Body of pancreas (tissue), 4 donors: ENCODE data around the gene MYO15A. TPM values are rescaled to one million over a fixed set of nuclear protein-coding genes. Genes with fewer than 3 reads are reported as not detected.

Experiments
- ATAC-seq: fragments of 150-250 bp; one replicate; pipeline ENCODE4 v1.9.1; 2016
- DNase-seq, 4 donors: peaks; one replicate each; pipeline ENCODE4 v3.0.0-alpha.2; 2019
- H3K27ac ChIP-seq, 4 donors: fragments of 200-600 bp; sonication (generic); 1 replicate in 3 of 4; 2 replicates in 1 of 4; pipeline versions ENCODE4 v1.5.1 to v1.6.1; 2016 to 2019; ENCODE audit warnings: mild to moderate bottlenecking in 1 of 4, mixed read lengths in 1 of 4, moderate library complexity in 1 of 4
- H3K27me3 ChIP-seq, 2 donors: fragments of 200-600 bp; sonication (generic); one replicate each; pipeline ENCODE4 v1.6.0; 2016; ENCODE audit warnings: mild to moderate bottlenecking in 1 of 2
- H3K36me3 ChIP-seq, 2 donors: fragments of 200-600 bp; sonication (generic); replicated peaks in 1 of 2; 2 replicates each; pipeline ENCODE4 v1.5.1; 2016; ENCODE audit warnings: low read depth in 2 of 2; ENCODE audit not compliant: insufficient read depth in 1 of 2
- H3K4me1 ChIP-seq: fragments of 200-600 bp; sonication (generic); one replicate; pipeline ENCODE4 v1.6.0; 2016
- H3K4me3 ChIP-seq, 2 donors: fragments of 200-600 bp; sonication (generic); 1 replicate in 1 of 2; 2 replicates in 1 of 2; pipeline ENCODE4 v1.5.1; 2016 to 2019
- H3K9me3 ChIP-seq, 3 donors: fragments of 200-600 bp; sonication (generic); 1 replicate in 2 of 3; 2 replicates in 1 of 3; pipeline ENCODE4 v1.5.1; 2016
- POLR2A ChIP-seq, 3 donors: fragments of 450-650 bp; IDR thresholded peaks; one replicate each; pipeline ENCODE4 v1.6.1; 2016; ENCODE audit warnings: antibody characterized with exemption in 3 of 3, mild to moderate bottlenecking in 2 of 3
- WGBS, 2 donors: methylation state at CpG; one replicate each; pipeline ENCODE4 v1.1.5; 2017; 5-methylcytosine and 5-hydroxymethylcytosine counted together
- intact Hi-C: fragments of 100-400 bp; cut with DNase I; formaldehyde crosslinking; loops from one replicate; pipeline ENCODE4 v1.15.1; 2023
- total RNA-seq, 2 donors: library from RNA; depleted of rRNA; stranded (reverse); fragments of >200 nt; gene quantifications; one replicate each; pipeline ENCODE4 v1.1.0, GENCODE V29; 2016
- TF ChIP-seq, protein P1 (sequence below), 7 experiments: fragments of 450-650 bp in 4 of 7; fragments of 200-600 bp in 3 of 7; sonication (generic) in 3 of 7; IDR thresholded peaks; one replicate each; pipeline ENCODE4 v1.5.1; 2016 to 2019; ENCODE audit warnings: antibody characterized with exemption in 7 of 7

MYO15A gene, protein sequence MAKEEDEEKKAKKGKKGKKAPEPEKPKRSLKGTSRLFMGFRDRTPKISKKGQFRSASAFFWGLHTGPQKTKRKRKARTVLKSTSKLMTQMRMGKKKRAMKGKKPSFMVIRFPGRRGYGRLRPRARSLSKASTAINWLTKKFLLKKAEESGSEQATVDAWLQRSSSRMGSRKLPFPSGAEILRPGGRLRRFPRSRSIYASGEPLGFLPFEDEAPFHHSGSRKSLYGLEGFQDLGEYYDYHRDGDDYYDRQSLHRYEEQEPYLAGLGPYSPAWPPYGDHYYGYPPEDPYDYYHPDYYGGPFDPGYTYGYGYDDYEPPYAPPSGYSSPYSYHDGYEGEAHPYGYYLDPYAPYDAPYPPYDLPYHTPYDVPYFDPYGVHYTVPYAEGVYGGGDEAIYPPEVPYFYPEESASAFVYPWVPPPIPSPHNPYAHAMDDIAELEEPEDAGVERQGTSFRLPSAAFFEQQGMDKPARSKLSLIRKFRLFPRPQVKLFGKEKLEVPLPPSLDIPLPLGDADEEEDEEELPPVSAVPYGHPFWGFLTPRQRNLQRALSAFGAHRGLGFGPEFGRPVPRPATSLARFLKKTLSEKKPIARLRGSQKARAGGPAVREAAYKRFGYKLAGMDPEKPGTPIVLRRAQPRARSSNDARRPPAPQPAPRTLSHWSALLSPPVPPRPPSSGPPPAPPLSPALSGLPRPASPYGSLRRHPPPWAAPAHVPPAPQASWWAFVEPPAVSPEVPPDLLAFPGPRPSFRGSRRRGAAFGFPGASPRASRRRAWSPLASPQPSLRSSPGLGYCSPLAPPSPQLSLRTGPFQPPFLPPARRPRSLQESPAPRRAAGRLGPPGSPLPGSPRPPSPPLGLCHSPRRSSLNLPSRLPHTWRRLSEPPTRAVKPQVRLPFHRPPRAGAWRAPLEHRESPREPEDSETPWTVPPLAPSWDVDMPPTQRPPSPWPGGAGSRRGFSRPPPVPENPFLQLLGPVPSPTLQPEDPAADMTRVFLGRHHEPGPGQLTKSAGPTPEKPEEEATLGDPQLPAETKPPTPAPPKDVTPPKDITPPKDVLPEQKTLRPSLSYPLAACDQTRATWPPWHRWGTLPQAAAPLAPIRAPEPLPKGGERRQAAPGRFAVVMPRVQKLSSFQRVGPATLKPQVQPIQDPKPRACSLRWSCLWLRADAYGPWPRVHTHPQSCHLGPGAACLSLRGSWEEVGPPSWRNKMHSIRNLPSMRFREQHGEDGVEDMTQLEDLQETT (N-terminal part only)
- 1 to 10 TPM in 1 of 2 donors, under 1 TPM in 1; under 0.01 to 1.3 TPM for total RNA-seq

DNA sequence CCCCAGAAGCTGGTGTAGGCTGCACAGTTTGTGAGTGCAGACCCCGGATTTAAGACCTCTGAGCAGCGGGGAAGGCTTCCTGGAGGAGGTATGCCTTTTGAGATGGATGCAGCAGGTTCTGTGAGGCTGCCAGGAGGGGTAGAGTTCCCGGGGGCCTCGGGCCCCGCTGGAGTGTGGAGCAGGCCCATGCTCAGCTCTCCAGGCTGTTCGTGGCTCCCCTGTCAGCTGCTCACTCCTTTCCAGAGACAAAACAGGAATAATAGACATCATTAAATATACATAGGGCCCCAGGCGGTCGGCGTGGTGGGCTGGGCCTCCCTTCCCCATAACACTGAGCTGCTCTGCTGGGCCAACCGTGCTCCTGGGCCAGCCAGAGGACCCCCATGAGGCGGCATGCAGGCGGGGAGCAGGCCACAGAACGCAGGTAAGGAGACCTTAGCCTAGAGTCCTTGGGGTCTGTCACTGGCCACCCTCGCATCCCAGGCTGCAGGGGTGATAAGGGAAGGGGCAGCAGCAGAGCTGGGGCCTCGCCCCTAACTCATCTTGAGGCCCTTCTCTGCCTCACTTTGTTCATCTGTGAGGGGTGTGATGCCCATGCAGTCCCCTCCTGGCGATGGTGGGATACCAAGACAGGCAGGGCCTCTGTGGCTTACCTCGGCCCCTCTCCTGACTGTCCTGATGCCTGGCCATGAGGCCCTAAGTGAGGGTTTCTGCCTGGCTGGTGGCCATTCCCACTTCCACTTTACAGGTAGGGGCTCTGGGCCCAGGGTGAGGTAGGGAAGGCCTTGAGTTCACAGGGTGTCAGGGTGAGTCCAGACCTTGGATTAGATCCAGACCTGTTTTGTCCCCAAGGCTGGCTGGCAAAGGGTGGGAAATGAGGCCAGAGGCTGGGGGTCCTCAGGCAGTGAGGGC is at the start of gene MYO15A:
Gene MYO15A, plus strand, starts transcription at position 356 of the 912 bp plus-strand sequence. CDS start 10,045 bp downstream, outside the sequence.
- TF ChIP-seq, protein P1, sequence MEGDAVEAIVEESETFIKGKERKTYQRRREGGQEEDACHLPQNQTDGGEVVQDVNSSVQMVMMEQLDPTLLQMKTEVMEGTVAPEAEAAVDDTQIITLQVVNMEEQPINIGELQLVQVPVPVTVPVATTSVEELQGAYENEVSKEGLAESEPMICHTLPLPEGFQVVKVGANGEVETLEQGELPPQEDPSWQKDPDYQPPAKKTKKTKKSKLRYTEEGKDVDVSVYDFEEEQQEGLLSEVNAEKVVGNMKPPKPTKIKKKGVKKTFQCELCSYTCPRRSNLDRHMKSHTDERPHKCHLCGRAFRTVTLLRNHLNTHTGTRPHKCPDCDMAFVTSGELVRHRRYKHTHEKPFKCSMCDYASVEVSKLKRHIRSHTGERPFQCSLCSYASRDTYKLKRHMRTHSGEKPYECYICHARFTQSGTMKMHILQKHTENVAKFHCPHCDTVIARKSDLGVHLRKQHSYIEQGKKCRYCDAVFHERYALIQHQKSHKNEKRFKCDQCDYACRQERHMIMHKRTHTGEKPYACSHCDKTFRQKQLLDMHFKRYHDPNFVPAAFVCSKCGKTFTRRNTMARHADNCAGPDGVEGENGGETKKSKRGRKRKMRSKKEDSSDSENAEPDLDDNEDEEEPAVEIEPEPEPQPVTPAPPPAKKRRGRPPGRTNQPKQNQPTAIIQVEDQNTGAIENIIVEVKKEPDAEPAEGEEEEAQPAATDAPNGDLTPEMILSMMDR (IDR thresholded peaks at IDR 0.05): no peak
- TF ChIP-seq POLR2A (IDR thresholded peaks at IDR 0.05): no peak
- Histone ChIP-seq H3K27ac (no peak within 1 kb of the TSS), H3K36me3 (peaks cover 0 to 2% of the 10 kb centered on the region in 2 donors), H3K4me1 (no peaks in the 10 kb centered on the region), H3K9me3 (no peaks in the 10 kb centered on the region), H3K4me3 (no peak within 1 kb of the TSS), H3K27me3 (no peaks in the 10 kb centered on the region)
- ATAC-seq (peak; percentile 23), DNase-seq (no peak)
- intact Hi-C loops: no loop called here
- 69 to 71% methylated on average over 2 to 16 of the region's 17 CpGs for WGBS, 2 donors

DNA sequence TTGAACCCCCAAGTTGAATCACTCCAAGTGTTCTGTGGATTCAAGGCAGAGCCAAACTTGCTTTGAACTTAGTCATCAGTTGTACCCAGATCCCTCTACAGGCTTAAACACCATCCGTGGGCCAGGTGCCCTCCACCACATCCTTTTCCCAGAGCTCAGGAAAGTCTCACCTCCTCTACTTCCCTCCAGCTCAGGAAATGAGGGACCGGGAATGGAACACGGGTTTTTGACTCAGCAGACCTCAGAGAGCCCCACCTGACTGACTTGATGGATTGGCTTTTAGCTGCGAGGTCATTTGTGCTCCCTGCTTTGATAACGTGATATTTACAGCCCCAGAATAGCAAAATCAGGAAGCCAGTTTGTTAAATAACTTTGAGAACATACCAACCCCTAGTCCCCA is 49.3 kb upstream of the MYO15A start:
- Histone ChIP-seq H3K4me3 (no peak overlapping the region), H3K36me3 (peaks cover 0 to 19% of the 10 kb centered on the region in 2 donors), H3K4me1 (no peaks in the 10 kb centered on the region), H3K27me3 (no peaks in the 10 kb centered on the region), H3K9me3 (no peaks in the 10 kb centered on the region), H3K27ac (no peak overlapping the region)
- 64 to 80% methylated on average over 5 of the region's 5 CpGs for WGBS, 2 donors
- DNase-seq (no peak), ATAC-seq (no peak)
- TF ChIP-seq, protein P1 (IDR thresholded peaks at IDR 0.05): no peak
- intact Hi-C loops: no loop called here

DNA sequence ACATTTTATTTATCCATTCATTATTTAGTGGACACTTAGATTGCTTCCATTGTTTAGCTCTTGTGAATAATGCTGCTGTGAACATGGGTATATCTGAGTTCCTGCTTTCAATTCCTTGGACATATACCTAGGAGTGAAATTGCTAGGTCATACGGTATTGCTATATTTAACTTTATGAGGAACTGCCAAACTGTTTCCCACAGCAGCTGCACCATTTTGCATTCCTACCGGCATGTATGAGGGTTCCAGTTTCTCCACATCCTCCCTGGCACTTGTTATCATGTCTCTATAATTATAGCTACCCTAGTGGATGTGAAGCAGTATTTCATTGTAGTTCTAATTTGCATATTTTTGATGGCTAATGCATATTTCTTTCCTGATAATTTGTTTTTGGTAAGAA is 44.5 kb upstream of the MYO15A start:
- no peak for TF ChIP-seq POLR2A (IDR thresholded peaks at IDR 0.05)
- TF ChIP-seq, protein P1 (IDR thresholded peaks at IDR 0.05): no peak
- Histone ChIP-seq H3K27me3 (no peaks in the 10 kb centered on the region), H3K4me3 (no peak overlapping the region), H3K27ac (no peak overlapping the region), H3K9me3 (no peaks in the 10 kb centered on the region), H3K36me3 (peaks cover 0 to 15% of the 10 kb centered on the region in 2 donors), H3K4me1 (no peaks in the 10 kb centered on the region)
- intact Hi-C loops: no loop called here
- no peak for ATAC-seq
- WGBS, 2 donors: 64 to 87% methylated on average over 2 of the region's 2 CpGs
- DNase-seq: no peak

DNA sequence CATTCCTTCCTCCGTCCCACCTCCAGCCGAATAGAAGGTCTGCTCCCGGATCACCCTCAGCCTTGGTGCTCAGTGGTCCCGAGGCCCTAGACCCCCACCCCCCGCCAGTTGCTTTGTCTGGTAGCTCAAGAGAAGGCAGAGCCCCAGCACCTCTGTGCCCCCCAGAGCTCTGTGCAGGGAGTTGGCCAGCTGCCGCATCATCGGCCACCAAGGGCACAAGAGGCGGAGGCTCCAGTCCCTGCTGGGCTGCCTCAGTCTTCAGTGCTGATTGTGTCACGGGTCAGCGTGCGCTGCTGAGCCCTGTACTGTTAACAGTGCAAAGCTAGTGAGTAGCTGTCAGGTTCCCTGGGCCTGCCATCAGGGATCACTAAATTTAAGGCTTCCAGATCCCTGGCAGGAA is 43.0 kb upstream of the MYO15A start:
- Histone ChIP-seq H3K4me3 (no peak overlapping the region), H3K9me3 (no peaks in the 10 kb centered on the region), H3K36me3 (peaks cover 0 to 13% of the 10 kb centered on the region in 2 donors), H3K27me3 (no peaks in the 10 kb centered on the region), H3K4me1 (no peaks in the 10 kb centered on the region), H3K27ac (no peak overlapping the region)
- intact Hi-C loops: no loop called here
- DNase-seq: no peak
- no peak for ATAC-seq
- whole genome bisulfite sequencing, 2 donors: 93 to 96% methylated on average over 10 to 11 of the region's 11 CpGs
- TF ChIP-seq POLR2A (IDR thresholded peaks at IDR 0.05): no peak
- TF ChIP-seq, protein P1 (IDR thresholded peaks at IDR 0.05): no peak
